HG02870 (cell line): ENCODE data around the gene FNBP1.
"Not testable (repeated sequence)": the region's sequence is repeated elsewhere in the genome, so short reads cannot be mapped to it uniquely, and the experiment has no call there.

Source experiments
- ATAC-seq: cut with Tn5 transposase; IDR thresholded peaks from one replicate; pipeline ENCODE4 v1.9.1; 2021; ENCODE audit warnings: mild to moderate bottlenecking, moderate library complexity; ENCODE audit not compliant: unreplicated experiment

The FNBP1 gene

GRCh38 chr9:130022566-130023143 lies 20.3 kb downstream of the FNBP1 start:
- no peak for ATAC-seq

DNA sequence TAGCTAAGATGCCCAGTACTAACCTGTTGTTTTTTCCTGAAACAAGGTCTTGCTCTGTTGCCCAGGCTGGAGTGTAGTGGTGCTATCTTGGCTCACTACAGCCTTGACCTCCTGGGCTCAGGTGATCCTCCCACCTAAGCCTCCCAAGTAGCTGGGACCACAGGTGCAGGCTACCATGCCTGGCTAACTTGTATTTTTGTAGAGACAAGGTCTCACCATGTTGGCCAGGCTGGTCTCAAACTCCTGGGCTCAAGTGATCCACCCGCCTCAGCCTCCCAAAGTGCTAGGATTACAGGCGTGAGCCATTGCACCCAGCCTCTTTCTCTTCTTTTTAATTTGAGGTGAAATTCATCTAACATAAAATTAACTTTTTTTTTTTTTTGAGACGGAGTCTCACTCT lies 21.1 kb downstream of the FNBP1 start:
- not testable (repeated sequence) for ATAC-seq

DNA sequence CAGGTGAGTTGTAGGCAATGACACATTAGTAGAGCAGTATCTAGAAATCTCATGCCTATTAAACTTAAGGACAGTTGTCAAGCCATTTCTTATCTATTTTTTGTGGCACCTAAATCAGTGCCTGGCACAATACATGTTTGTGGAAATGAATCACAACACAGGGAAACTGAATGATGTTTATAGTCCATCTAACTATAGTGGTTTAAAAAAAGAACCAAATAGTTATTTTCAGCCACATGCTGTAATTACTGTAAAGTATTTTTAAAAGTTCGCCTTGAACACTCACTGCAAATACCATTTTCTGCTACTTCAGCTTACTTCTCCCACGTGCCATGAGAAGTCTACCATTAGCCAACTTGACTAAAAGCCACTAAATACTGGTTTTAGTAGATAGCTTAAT lies 21.9 kb downstream of the FNBP1 start:
- no peak for ATAC-seq

- ATAC-seq = no peak
These were observed 22.4 kb downstream of the FNBP1 start for GRCh38 chr9:130020618-130021017.

DNA sequence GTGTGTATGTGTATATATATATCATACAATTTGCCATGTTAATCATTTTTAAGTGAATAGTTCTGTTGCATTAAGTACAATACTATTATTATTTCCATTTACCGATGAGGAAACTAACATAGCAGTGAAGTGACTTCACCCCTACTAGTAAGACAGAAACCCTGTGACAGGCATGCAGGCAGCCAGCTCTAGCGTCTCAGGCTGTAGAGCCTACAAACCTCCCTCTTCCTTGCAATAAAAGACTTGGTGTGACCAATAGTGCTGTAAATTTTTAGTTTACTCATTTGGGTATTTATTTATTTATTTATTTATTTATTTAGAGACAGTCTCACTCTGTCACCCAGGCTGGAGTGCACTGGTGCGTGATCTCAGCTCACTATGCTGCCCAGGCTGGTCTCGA lies 24.7 kb downstream of the FNBP1 start:
- ATAC-seq = no peak

DNA sequence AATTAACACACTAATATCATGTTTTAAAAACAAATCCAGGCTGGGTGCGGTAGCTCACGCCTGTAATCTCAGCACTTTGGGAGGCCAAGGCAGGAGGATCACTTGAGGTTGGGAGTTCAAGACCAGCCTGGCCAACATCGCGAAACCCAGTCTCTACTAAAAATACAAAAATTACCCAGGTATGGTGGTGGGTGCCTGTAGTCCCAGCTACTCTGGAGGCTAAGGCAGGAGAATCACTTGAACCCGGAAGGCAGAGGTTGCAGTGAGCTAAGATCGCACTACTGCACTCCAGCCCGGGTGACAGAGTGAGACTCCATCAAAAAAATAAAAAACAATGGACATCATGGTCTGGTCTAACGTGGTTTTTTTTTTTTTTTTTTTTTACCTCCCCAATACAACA lies 25.5 kb downstream of the FNBP1 start:
- ATAC-seq = not testable (repeated sequence)

DNA sequence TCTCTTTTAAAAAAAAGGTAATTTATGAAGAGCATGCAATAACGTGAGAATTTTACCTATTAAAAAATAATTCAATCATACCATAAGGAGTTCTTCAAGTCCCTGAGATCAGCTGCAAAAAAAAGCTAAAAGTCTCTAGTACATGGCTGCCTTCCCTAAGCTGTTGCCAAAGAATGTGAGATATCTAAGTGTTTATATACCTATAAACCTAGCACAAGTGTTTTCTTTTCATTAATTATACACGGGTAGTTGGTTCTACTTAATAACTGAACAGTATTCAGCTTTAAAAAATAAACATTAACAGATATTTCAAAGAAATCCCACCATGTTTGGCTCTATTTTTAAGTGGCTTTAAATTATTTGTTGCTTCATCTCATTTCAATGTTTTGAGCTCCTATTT lies 25.9 kb downstream of the FNBP1 start:
- no peak for ATAC-seq

DNA sequence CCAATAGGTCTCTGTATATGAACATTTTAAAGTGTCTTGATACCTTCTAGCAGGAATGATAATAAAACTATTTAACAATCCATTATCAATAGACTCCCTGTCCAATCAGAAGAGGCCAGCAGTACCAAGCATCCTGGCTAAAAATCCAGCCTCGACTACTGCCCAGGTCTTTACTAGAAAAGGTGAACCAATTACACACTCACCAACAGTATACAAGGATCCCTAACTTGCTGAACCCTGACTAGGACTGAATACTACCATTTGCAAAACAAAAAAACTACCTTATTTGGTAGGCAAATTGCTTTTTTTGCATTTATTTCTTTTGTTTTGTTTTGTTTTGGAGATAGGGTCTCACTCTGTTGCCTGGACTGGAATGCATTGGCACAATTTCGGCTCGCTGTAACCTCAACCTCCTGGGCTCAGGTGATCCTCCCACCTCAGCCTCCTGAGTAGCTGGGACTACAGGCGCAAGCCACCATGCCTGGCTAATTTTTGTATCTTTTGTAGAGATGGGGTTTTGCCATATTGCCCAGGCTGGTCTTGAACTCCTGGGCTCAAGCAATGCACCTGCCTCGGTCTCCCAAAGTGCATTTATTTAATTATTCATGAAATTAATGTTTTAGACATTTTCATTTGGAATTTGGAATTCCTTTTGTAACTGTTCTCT lies 27.5 kb downstream of the FNBP1 start:
- ATAC-seq = no peak

DNA sequence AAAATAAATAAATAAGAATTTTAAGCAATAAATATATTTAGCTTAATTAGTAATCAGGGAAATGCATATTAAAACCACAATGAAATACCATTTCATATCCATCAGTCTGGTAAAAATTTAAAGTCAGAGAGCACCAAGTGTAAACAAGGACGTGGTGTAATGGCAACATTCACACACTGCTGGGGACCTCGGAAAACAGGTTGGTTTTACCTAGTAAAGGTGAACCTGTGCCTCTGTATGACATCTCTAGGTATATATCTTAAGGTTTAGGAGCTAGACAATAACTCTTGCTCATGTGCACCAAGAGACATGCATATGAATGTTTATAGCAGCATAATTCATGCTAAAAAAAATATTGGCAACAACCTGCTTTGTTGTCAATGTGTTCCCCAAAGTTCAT lies 29.7 kb downstream of the FNBP1 start:
- ATAC-seq = no peak

DNA sequence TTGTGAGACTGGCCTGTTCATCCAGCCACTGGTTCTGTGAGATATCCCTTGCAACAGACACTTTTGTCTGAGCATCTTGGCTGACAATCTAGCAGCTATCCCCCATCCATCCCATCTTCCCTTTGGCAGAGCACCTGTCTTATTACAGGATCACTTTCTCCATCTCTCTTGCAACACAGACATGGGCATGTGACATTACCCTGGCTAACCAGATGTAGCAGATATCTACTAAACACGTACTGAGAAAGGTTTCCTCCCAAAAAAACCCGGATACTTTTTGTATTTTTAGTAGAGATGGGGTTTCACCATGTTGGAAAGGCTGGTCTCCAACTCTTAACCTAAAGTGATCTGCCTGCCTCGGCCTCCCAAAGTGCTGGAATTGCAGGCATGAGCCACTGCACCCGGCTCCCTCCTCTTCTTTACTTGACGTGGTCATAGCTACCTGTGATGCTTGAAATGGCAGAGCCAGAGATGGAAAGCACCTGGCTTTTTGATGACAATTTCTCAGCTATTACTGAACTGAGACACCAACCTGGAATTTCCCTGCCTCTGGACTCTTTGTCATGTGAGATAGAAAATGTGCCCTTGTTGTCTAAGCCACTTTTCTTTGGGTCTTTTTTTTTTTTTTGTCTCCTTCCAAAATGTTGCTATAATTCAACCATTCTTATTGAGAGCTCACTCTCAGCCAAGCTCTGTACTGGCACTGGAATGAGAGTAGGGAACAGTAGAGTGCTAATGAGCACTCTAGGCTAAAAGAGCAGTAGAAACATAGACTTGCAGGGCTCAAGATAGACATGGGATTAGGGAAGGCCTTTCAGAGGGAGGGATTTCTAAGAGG lies 32.6 kb downstream of the FNBP1 start:
- no peak for ATAC-seq

- not testable (repeated sequence) for ATAC-seq
These were observed 33.4 kb downstream of the FNBP1 start for GRCh38 chr9:130009546-130009945.

DNA sequence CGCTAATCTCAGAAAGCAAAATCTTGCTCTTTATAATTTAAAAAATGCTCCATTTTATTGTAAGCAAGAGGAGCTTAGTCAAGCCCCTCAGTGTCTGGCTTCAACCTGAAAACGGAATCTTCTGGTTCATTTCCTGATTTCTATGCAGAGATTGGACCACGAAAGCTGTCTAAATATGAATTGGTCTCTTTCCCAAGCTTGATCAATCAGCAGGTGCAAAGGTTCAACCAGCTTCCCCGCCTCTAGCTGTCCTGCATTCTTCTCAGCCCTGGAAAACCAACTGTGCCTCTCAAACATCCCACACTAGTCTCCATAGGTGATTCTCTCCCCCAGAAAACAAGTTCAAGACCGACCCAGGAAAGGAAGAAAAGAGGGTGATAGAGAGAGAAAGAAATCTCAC lies 34.5 kb downstream of the FNBP1 start:
- ATAC-seq = no peak

GRCh38 chr9:130006952-130007351 lies 36.0 kb downstream of the FNBP1 start:
- ATAC-seq = not testable (repeated sequence)

DNA sequence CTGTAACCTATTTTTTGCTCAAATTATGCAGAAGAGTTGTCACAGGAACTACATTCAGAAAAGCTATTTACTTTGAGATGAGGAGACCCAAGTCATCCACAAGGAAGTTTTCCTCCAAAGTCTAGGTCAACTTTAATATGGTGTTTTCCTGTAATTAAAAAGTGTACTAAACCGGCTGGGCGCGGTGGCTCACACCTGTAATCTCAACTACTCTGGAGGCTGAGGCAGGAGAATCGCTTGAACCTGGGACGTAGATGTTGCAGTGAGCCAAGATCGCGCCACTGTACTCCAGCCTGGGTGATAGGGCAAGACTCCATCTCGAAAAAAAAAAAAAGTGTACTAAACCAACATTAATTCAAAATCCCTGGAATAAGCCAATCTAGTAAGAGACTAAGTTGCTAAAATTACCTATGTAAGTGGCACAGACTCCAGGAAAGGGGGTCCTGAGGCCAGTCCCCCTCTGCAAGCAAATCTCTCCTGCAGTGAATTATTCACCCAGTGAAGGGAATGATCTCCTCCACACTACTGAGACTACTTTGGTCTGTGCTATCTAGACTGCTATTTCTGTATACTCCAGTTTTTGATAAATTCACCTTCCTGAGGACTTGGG lies 38.9 kb downstream of the FNBP1 start:
- ATAC-seq = no peak

GRCh38 chr9:130002320-130002719 lies 40.7 kb downstream of the FNBP1 start:
- ATAC-seq = no peak

- ATAC-seq = no peak
These were observed 41.8 kb downstream of the FNBP1 start for GRCh38 chr9:130001190-130001589.

DNA sequence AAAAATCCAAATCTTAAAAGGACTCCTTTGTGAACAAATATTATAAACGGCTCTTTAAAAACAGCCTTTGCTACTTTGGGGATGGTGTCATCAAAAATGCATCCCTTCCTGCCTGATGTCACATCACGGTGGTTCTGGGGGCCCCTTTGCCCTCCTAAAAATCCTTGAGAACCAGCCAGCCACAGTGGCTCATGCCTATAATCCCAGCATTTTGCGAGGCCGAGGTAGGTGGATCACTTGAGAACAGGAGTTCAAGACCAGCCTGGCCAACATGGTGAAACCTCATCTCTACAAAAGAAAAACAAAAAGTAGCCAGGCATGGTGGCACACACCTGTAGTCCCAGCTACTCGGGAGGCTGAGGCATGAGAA lies 43.9 kb downstream of the FNBP1 start:
- ATAC-seq = no peak

DNA sequence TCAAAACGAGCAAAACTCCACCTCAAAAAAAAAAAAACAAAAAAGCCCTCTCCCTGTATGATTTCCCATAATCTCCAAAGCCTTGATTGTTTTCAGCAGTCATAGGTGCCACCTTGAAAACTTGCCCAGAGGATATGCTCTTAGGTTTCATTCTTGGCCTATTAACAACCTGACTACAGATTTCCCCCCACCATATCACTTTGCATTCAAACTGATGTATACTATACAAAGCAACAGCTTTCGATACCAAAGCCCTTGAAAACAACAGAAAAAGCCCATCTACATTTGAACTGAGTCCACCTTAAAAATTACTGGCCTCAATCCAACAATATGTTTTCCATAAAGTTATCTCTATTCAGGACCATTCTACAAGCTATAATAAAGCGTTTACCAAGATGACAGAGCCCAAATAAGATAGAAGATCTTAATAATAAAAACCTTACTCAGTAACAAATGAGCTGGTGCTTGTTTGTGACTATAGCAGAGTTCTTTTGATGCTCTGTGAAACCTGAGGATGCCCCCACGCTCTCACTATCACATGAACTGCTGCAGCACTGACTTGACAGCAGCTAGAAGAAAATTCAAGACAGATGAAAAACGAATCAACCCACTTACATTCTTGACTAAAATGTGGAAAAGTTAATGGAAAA lies 44.4 kb downstream of the FNBP1 start:
- no peak for ATAC-seq

DNA sequence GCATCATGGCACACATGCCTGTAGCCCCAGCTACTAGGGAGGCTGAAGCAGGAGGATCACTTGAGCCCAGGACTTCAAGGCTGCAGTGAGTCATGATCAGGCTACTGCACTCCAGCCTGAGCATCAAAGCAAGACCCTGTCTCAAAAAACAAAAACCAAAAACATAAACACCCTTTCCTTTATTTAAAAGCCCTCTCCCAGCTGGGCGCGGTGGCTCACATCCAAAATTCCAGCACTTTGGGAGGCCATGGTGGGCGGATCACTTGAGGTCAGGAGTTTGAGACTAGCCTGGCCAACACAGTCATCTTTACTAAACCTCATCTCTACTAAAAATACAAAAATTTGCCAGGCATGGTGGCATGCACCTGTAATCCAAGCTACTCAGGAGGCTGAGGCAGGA lies 45.3 kb downstream of the FNBP1 start:
- not testable (repeated sequence) for ATAC-seq

- ATAC-seq = no peak
These were observed 46.7 kb downstream of the FNBP1 start for GRCh38 chr9:129996161-129996830.
